Measurements from ENCODE around the gene AMBN. TPM values are rescaled to one million over a fixed set of nuclear protein-coding genes. Genes with fewer than 3 reads are reported as not detected.
"Not testable (repeated sequence)": the region's sequence is repeated elsewhere in the genome, so short reads cannot be mapped to it uniquely, and the experiment has no call there.

The AMBN gene
- total and polyA plus RNA-seq, 2 experiments from 2014 or later = not detected

GRCh38 chr4:70640192-70640591 is 48.1 kb downstream of the AMBN start (continued):
- TF ChIP-seq, protein P1, sequence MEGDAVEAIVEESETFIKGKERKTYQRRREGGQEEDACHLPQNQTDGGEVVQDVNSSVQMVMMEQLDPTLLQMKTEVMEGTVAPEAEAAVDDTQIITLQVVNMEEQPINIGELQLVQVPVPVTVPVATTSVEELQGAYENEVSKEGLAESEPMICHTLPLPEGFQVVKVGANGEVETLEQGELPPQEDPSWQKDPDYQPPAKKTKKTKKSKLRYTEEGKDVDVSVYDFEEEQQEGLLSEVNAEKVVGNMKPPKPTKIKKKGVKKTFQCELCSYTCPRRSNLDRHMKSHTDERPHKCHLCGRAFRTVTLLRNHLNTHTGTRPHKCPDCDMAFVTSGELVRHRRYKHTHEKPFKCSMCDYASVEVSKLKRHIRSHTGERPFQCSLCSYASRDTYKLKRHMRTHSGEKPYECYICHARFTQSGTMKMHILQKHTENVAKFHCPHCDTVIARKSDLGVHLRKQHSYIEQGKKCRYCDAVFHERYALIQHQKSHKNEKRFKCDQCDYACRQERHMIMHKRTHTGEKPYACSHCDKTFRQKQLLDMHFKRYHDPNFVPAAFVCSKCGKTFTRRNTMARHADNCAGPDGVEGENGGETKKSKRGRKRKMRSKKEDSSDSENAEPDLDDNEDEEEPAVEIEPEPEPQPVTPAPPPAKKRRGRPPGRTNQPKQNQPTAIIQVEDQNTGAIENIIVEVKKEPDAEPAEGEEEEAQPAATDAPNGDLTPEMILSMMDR (conservative IDR thresholded peaks at IDR 0.05; ENCODE audit: low read depth in 2 of 2) = no peak
- TF ChIP-seq POLR2AphosphoS5 (IDR thresholded peaks at IDR 0.05; ENCODE audit: low read depth) (no peak), ZNF114 (CRISPR knock-in tag; IDR thresholded peaks at IDR 0.05) (no peak), NANOG (IDR thresholded peaks at IDR 0.05; ENCODE audit: borderline replicate concordance) (no peak), JUNB (IDR thresholded peaks at IDR 0.05; ENCODE audit: unreplicated experiment) (no peak), CREB1 (CRISPR knock-in tag; IDR thresholded peaks at IDR 0.05; ENCODE audit: low read depth) (no peak)
- TF ChIP-seq, protein P2, sequence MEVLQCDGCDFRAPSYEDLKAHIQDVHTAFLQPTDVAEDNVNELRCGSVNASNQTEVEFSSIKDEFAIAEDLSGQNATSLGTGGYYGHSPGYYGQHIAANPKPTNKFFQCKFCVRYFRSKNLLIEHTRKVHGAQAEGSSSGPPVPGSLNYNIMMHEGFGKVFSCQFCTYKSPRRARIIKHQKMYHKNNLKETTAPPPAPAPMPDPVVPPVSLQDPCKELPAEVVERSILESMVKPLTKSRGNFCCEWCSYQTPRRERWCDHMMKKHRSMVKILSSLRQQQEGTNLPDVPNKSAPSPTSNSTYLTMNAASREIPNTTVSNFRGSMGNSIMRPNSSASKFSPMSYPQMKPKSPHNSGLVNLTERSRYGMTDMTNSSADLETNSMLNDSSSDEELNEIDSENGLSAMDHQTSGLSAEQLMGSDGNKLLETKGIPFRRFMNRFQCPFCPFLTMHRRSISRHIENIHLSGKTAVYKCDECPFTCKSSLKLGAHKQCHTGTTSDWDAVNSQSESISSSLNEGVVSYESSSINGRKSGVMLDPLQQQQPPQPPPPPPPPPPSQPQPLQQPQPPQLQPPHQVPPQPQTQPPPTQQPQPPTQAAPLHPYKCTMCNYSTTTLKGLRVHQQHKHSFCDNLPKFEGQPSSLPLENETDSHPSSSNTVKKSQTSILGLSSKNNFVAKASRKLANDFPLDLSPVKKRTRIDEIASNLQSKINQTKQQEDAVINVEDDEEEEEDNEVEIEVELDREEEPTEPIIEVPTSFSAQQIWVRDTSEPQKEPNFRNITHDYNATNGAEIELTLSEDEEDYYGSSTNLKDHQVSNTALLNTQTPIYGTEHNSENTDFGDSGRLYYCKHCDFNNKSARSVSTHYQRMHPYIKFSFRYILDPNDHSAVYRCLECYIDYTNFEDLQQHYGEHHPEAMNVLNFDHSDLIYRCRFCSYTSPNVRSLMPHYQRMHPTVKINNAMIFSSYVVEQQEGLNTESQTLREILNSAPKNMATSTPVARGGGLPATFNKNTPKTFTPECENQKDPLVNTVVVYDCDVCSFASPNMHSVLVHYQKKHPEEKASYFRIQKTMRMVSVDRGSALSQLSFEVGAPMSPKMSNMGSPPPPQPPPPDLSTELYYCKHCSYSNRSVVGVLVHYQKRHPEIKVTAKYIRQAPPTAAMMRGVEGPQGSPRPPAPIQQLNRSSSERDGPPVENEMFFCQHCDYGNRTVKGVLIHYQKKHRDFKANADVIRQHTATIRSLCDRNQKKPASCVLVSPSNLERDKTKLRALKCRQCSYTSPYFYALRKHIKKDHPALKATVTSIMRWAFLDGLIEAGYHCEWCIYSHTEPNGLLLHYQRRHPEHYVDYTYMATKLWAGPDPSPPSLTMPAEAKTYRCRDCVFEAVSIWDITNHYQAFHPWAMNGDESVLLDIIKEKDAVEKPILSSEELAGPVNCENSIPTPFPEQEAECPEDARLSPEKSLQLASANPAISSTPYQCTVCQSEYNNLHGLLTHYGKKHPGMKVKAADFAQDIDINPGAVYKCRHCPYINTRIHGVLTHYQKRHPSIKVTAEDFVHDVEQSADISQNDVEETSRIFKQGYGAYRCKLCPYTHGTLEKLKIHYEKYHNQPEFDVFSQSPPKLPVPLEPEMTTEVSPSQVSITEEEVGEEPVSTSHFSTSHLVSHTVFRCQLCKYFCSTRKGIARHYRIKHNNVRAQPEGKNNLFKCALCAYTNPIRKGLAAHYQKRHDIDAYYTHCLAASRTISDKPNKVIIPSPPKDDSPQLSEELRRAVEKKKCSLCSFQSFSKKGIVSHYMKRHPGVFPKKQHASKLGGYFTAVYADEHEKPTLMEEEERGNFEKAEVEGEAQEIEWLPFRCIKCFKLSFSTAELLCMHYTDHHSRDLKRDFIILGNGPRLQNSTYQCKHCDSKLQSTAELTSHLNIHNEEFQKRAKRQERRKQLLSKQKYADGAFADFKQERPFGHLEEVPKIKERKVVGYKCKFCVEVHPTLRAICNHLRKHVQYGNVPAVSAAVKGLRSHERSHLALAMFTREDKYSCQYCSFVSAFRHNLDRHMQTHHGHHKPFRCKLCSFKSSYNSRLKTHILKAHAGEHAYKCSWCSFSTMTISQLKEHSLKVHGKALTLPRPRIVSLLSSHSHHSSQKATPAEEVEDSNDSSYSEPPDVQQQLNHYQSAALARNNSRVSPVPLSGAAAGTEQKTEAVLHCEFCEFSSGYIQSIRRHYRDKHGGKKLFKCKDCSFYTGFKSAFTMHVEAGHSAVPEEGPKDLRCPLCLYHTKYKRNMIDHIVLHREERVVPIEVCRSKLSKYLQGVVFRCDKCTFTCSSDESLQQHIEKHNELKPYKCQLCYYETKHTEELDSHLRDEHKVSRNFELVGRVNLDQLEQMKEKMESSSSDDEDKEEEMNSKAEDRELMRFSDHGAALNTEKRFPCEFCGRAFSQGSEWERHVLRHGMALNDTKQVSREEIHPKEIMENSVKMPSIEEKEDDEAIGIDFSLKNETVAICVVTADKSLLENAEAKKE (CRISPR knock-in tag; IDR thresholded peaks at IDR 0.05) = no peak

DNA sequence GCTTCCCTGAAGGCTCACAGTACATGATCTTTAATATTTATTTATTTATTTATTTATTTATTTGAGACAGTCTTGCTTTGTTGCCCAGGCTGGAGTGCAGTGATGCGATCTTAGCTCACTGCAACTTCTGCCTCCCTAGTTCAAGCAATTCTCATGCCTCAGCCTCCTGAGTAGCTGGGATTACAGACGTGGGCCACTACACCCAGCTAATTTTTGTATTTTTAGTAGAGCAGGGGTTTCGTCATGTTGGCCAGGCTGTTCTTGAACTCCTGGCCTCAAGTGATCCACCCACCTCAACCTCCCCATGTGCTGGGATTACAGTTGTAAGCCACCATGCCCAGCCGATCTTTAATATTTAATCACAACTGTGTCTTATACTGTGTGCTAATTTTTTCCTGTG is 58.7 kb downstream of the AMBN start:
- not testable (repeated sequence) for H3K4me1 ChIP-seq (ENCODE audit: insufficient read depth); DNase-seq (ENCODE audit: low spot score); H3K27ac ChIP-seq (ENCODE audit: low read depth); H3K4me1 Mint-ChIP-seq; H3K27ac Mint-ChIP-seq; H3K36me3 ChIP-seq (ENCODE audit: insufficient read depth); H4K20me1 ChIP-seq (replicated peaks; ENCODE audit: insufficient read depth); H3F3A ChIP-seq (replicated peaks; ENCODE audit: low read depth); H3K36me3 Mint-ChIP-seq (ENCODE audit: low read depth); H3K27me3 ChIP-seq (ENCODE audit: insufficient read depth); H3K27me3 Mint-ChIP-seq (ENCODE audit: insufficient read depth, low read depth, poor library complexity); H3K9me2 ChIP-seq (ENCODE audit: insufficient read depth); H3K4me2 ChIP-seq; H3K9me3 Mint-ChIP-seq; H3K79me2 ChIP-seq (replicated peaks; ENCODE audit: insufficient read depth); H2AFZ ChIP-seq; H3K4me3 Mint-ChIP-seq; H3K4me3 ChIP-seq; ATAC-seq
